AG08395 (cell line): Measurements from ENCODE around the gene CPT1A.

ENCODE experiments used
- DNase-seq: peaks from one replicate; pipeline ENCODE4 v3.0.0; 2012; ENCODE audit warnings: mixed read lengths, low spot score

The CPT1A gene

GRCh38 chr11:68798221-68798813 lies 43.4 kb downstream of the CPT1A start:
- peak; percentile 26 for DNase-seq

GRCh38 chr11:68796801-68797200 lies 44.9 kb downstream of the CPT1A start:
- no peak for DNase-seq

DNA sequence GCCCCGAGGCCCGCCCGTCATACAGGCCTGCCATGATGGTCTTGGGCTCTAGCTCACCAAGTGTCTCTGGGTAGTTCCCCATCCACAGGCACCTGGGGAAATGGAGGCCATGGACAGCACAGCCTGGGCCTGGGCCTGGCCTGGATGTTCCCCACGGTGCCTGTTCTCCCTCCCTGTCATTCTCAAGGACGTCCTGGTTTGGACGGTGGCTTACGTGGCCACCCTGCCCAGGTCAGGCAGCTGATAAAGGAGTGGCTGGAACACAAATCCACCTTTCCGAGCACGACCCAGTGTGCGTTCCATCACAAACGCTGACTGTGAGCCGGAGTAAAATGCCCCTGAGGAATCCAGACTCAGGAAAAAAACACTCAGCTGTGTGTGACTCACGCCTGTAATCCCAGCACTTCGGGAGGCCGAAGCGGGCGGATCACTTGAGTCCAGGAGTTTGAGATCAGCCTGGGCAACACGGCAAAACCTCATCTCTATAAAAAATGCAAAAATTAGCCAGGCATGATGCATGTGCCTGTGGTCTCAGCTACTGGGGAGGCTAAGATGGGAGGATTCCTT lies 49.2 kb downstream of the CPT1A start:
- no peak for DNase-seq

GRCh38 chr11:68784653-68785052 lies 57.1 kb downstream of the CPT1A start:
- no peak for DNase-seq

GRCh38 chr11:68783216-68783821 lies 58.4 kb downstream of the CPT1A start:
- DNase-seq, result no peak

- DNase-seq, result no peak
These were observed 59.0 kb downstream of the CPT1A start for GRCh38 chr11:68782711-68783110.

- no peak for DNase-seq
These were observed 60.9 kb downstream of the CPT1A start for GRCh38 chr11:68780829-68781228.

GRCh38 chr11:68778205-68778604 lies 63.5 kb downstream of the CPT1A start:
- no peak for DNase-seq

GRCh38 chr11:68776442-68777235 lies 65.1 kb downstream of the CPT1A start:
- no peak for DNase-seq

- DNase-seq, result no peak
These were observed 65.7 kb downstream of the CPT1A start for GRCh38 chr11:68775951-68776388.

- no peak for DNase-seq
These were observed 67.5 kb downstream of the CPT1A start for GRCh38 chr11:68774194-68774585.

GRCh38 chr11:68773521-68774193 lies 68.1 kb downstream of the CPT1A start:
- DNase-seq, result no peak

DNA sequence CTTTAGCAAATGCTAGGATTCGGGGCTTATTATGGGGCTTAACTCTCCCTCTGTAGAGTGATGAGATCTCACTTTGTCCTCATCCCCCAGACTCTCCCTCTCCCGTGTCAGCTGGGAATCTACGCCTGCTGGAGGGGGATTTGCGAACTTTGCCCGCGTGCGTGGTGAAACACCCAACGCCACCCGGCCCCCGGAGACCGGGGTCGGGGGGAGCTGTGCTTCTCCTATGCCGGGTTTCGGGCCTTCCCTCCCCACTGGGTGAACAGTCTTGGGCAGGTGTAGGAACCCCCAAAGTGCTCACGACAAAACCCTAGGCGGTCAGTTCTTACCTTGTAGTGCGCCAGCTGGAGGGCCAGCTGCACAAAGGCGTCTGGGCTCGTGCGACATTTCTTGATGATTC lies 68.8 kb downstream of the CPT1A start:
- DNase-seq, result no peak

GRCh38 chr11:68770781-68771180 lies 70.9 kb downstream of the CPT1A start:
- no peak for DNase-seq

GRCh38 chr11:68767672-68768071 lies 74.0 kb downstream of the CPT1A start:
- DNase-seq, result no peak

DNA sequence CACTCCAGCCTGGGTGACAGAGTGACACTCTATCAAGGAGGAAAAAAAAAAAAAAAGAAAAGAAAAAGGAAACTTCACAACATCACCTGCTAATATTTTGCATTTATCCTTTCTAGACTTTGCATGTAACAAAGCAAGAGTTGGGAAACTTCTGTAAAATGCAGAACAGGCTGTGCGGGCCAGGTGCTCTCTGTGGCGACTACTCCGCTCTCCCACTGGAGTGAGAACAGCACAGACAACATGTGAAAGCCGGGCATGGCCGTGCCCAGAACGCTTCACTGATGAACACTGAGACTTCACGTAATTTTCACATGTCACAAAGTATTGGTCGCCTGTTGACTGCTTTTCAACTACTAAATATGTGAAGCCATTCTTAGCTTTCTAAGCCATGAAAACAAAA lies 74.9 kb downstream of the CPT1A start:
- DNase-seq, result no peak

- DNase-seq, result no peak
These were observed 77.0 kb downstream of the CPT1A start for GRCh38 chr11:68764746-68765145.

GRCh38 chr11:68763926-68764657 lies 77.6 kb downstream of the CPT1A start:
- DNase-seq, result no peak

GRCh38 chr11:68763181-68763721 lies 78.5 kb downstream of the CPT1A start:
- no peak for DNase-seq

- no peak for DNase-seq
These were observed 79.2 kb downstream of the CPT1A start for GRCh38 chr11:68762481-68762880.

GRCh38 chr11:68761801-68762200 lies 79.9 kb downstream of the CPT1A start:
- DNase-seq, result no peak
